ENCODE results near the gene ING1.

DNA sequence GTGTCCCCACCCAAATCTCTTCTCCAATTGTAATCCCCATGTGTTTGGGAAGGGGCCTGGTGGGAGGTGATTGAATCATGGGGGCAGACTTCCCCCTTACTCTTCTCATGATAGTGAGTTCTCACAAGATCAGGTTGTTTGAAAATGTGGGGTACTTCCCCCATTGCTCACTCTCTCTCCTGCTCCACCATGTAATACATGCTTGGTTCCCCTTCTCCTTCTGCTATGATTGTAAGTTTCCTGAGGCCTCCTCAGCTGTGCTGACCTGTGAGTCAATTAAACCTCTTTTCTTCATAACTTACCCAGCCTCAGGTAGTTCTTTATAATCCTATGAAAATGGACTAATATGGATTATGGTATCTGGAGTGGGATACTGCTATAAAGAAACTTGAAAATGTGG lies 24.1 kb downstream of the ING1 start:
- TF ChIP-seq EZH2 (IDR thresholded peaks at IDR 0.05; ENCODE audit: low read length), result no peak
- TF ChIP-seq CTCF (optimal IDR thresholded peaks at IDR 0.05 in 1 of 3, IDR thresholded peaks at IDR 0.05 in 1 of 3, conservative IDR thresholded peaks at IDR 0.05 in 1 of 3; ENCODE audit: extremely low read depth in 1 of 3, insufficient read depth in 2 of 3, low read length in 3 of 3), result no peak

Measured in keratinocyte (primary cell).